Testis (tissue), 3 donors: ENCODE measurements around the gene ERBB4. TPM values are rescaled to one million over a fixed set of nuclear protein-coding genes. Genes with fewer than 3 reads are reported as not detected.
"Not testable (repeated sequence)": the region's sequence is repeated elsewhere in the genome, so short reads cannot be mapped to it uniquely, and the experiment has no call there.

Experiments used
- DNase-seq: peaks from one replicate; pipeline ENCODE4 v3.0.0-alpha.2; 2019
- H3K27ac ChIP-seq, 2 donors: fragments of 200-600 bp; sonication (generic); one replicate each; pipeline ENCODE4 v1.5.1; 2019
- H3K27me3 ChIP-seq: fragments of 200-600 bp; sonication (generic); one replicate; pipeline ENCODE4 v1.5.1; 2019
- H3K36me3 ChIP-seq: fragments of 200-600 bp; sonication (generic); one replicate; pipeline ENCODE4 v1.5.1; 2017; ENCODE audit warnings: low read depth; ENCODE audit errors: missing control alignments
- H3K4me1 ChIP-seq: fragments of 200-600 bp; sonication (generic); one replicate; pipeline ENCODE4 v1.5.1; 2019
- H3K4me3 ChIP-seq, 2 donors: fragments of 200-600 bp; sonication (generic); one replicate each; pipeline ENCODE4 v1.5.1; 2017 to 2019
- H3K9me3 ChIP-seq: fragments of 200-600 bp; sonication (generic); one replicate; pipeline ENCODE4 v1.5.1; 2017
- POLR2A ChIP-seq: fragments of 450-650 bp; IDR thresholded peaks from one replicate; pipeline ENCODE4 v1.6.1; 2017; ENCODE audit warnings: antibody characterized with exemption, mild to moderate bottlenecking, moderate library complexity
- WGBS, 2 donors: methylation state at CpG; one replicate each; pipeline ENCODE4 v1.1.5; 2018; 5-methylcytosine and 5-hydroxymethylcytosine counted together
- intact Hi-C: fragments of 100-400 bp; cut with DNase I; formaldehyde crosslinking; loops from one replicate; pipeline ENCODE4 v1.15.1; 2023; ENCODE audit warnings: low total_unique reads
- polyA plus RNA-seq: library from polyadenylated mRNA; stranded (reverse); fragments of 350-450 nt; fragmentation: Illumina TruSeq; extraction: RNeasy Lipid Tissue Mini Kit (QIAGEN cat#74804); gene quantifications from one replicate; pipeline ENCODE4 v1.2.3, GENCODE V29; 2014; ENCODE audit warnings: low read depth, low replicate concordance; ENCODE audit not compliant: insufficient read depth
- total RNA-seq, 2 donors: library from RNA; depleted of rRNA; stranded (reverse); fragments of >200 nt; gene quantifications; one replicate each; pipeline ENCODE4 v1.2.3, GENCODE V29; 2016
- TF ChIP-seq, protein P1 (sequence below), 3 experiments: fragments of 450-650 bp in 2 of 3; fragments of 200-600 bp in 1 of 3; sonication (generic) in 1 of 3; IDR thresholded peaks; one replicate each; pipeline ENCODE4 v1.5.1; 2016 to 2019; ENCODE audit warnings: antibody characterized with exemption in 3 of 3, mild to moderate bottlenecking in 2 of 3, moderate library complexity in 1 of 3

The ERBB4 gene
- total and polyA plus RNA-seq, 3 donors from 2014 or later: 6.1 to 62.7 (median 47.7) TPM

DNA sequence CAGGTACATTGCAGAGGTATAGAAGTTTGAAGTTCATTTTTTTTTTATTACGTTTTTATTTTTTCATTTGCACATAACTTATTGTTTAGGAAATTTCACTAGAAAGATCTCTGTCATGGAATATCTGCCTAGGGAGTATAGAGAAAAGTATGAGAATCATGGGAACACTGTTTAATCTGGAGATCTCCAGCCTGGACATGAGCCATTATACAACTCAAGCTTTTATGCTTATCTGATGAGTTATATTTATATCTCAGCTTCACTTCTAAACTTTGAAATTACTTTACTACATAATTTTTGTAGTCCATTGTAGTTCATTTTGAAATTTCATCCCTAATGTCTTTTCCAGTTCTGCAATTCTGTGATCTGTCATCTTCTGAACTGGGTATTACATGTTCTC, 515.6 kb downstream of the ERBB4 start:
- TF ChIP-seq, protein P1, sequence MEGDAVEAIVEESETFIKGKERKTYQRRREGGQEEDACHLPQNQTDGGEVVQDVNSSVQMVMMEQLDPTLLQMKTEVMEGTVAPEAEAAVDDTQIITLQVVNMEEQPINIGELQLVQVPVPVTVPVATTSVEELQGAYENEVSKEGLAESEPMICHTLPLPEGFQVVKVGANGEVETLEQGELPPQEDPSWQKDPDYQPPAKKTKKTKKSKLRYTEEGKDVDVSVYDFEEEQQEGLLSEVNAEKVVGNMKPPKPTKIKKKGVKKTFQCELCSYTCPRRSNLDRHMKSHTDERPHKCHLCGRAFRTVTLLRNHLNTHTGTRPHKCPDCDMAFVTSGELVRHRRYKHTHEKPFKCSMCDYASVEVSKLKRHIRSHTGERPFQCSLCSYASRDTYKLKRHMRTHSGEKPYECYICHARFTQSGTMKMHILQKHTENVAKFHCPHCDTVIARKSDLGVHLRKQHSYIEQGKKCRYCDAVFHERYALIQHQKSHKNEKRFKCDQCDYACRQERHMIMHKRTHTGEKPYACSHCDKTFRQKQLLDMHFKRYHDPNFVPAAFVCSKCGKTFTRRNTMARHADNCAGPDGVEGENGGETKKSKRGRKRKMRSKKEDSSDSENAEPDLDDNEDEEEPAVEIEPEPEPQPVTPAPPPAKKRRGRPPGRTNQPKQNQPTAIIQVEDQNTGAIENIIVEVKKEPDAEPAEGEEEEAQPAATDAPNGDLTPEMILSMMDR (IDR thresholded peaks at IDR 0.05): no peak
- TF ChIP-seq POLR2A: no peak
- 72 to 95% methylated on average over 1 of the region's 1 CpG for WGBS, 2 donors
- H3K36me3 ChIP-seq: no peaks in the 10 kb centered on the region
- H3K27ac ChIP-seq: no peak overlapping the region
- H3K27me3 ChIP-seq: no peaks in the 10 kb centered on the region
- H3K9me3 ChIP-seq: no peaks in the 10 kb centered on the region
- intact Hi-C loops: no loop called here
- DNase-seq: no peak
- no peak overlapping the region for H3K4me3 ChIP-seq
- no peaks in the 10 kb centered on the region for H3K4me1 ChIP-seq

DNA sequence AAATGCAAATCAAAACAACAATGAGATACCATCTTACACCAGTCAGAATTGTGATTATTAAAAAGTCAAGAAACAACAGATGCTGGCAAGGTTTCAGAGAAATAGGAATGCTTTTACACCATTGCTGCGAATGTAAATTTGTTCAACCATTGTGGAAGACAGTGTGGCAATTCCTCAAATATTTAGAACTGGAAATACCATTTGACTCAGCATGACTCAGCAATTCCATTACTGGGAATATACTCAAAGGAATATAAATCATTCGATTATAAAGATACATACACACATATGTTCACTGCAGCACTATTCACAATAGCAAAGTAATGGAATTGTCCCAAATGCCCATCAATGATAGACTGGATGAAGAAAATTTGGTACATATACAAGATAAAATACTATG, 516.7 kb downstream of the ERBB4 start:
- no peak overlapping the region for H3K27ac ChIP-seq
- no peaks in the 10 kb centered on the region for H3K4me1 ChIP-seq
- no peaks in the 10 kb centered on the region for H3K27me3 ChIP-seq
- intact Hi-C loops: no loop called here
- H3K4me3 ChIP-seq: no peak overlapping the region
- TF ChIP-seq, protein P1 (IDR thresholded peaks at IDR 0.05): no peak
- TF ChIP-seq POLR2A: no peak
- 93 to 94% methylated on average over 2 of the region's 2 CpGs for WGBS, 2 donors
- no peaks in the 10 kb centered on the region for H3K36me3 ChIP-seq
- no peak for DNase-seq
- no peaks in the 10 kb centered on the region for H3K9me3 ChIP-seq

- TF ChIP-seq POLR2A: no peak
- TF ChIP-seq, protein P1 (IDR thresholded peaks at IDR 0.05): no peak
These were observed 523.0 kb downstream of the ERBB4 start for GRCh38 chr2:212015588-212015987.

DNA sequence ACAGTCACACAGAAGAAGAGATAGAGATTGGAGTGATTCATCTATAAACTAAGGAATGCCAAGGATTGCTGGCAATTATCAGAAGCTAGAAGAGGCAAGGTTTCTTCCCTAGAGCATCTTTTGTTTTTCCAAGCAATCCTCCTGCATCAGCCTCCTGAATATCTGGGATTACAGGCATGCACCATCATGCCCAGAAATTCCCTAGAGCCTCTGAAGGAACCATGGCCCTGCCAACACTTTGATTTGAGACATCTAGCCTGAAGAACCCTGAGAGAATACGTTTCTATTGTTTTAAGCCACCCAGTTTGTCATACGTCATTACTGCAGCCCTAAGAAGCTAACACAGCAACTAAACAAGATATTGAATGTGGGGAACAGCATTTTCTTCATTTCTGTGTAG, 525.0 kb downstream of the ERBB4 start:
- TF ChIP-seq, protein P1 (IDR thresholded peaks at IDR 0.05): no peak
- TF ChIP-seq POLR2A: no peak
- H3K27ac ChIP-seq: no peak overlapping the region
- H3K27me3 ChIP-seq: no peaks in the 10 kb centered on the region
- no peak for DNase-seq
- H3K9me3 ChIP-seq: no peaks in the 10 kb centered on the region
- H3K4me3 ChIP-seq: no peak overlapping the region
- WGBS, 2 donors: 63 to 76% methylated on average over 2 of the region's 2 CpGs
- H3K4me1 ChIP-seq: no peaks in the 10 kb centered on the region
- H3K36me3 ChIP-seq: no peaks in the 10 kb centered on the region
- intact Hi-C loops: no loop called here

More at GRCh38 chr2:212015588-212015987, 523.0 kb downstream of the ERBB4 start:
- intact Hi-C loops: no loop called here
- Histone ChIP-seq H3K36me3 (no peaks in the 10 kb centered on the region), H3K27me3 (no peaks in the 10 kb centered on the region), H3K27ac (no peak overlapping the region), H3K4me1 (no peaks in the 10 kb centered on the region), H3K9me3 (no peaks in the 10 kb centered on the region), H3K4me3 (no peak overlapping the region)
- DNase-seq: no peak

- intact Hi-C loops, H3K27ac ChIP-seq, H3K36me3 ChIP-seq, DNase-seq, H3K4me3 ChIP-seq, H3K4me1 ChIP-seq, H3K9me3 ChIP-seq, H3K27me3 ChIP-seq: not testable (repeated sequence)
- WGBS, 2 donors: 74 to 90% methylated on average over 3 of the region's 3 CpGs
These were observed 528.3 kb downstream of the ERBB4 start for GRCh38 chr2:212010305-212010704.
